ENCODE measurements around the gene ADAP1. TPM values are rescaled to one million over a fixed set of nuclear protein-coding genes. Genes with fewer than 3 reads are reported as not detected.
"Not testable (repeated sequence)": the region's sequence is repeated elsewhere in the genome, so short reads cannot be mapped to it uniquely, and the experiment has no call there.

ADAP1 gene
- total RNA-seq, 1 experiment from 2014 or later: 16.4 TPM

GRCh38 chr7:961546-962400 is 7.3 kb upstream of the ADAP1 start:
- Histone ChIP-seq H3K36me3 (ENCODE audit: insufficient read depth, low read length, poor library complexity, severe bottlenecking) (peaks cover 3% of the 10 kb centered on the region), H3K9me3 (ENCODE audit: low read depth, low read length, poor library complexity, severe bottlenecking) (no peaks in the 10 kb centered on the region), H3K27me3 (replicated peaks; ENCODE audit: insufficient read depth, low read depth, low read length, poor library complexity) (no peaks in the 10 kb centered on the region), H3K4me1 (ENCODE audit: insufficient read depth, low read length, poor library complexity, severe bottlenecking) (peaks cover 33% of the 10 kb centered on the region), H3K4me3 (ENCODE audit: low read depth, low read length, poor library complexity, severe bottlenecking) (no peak overlapping the region), H3K27ac (ENCODE audit: low read depth, low read length, poor library complexity, severe bottlenecking) (no peak overlapping the region)
- intact Hi-C loops (cut with micrococcal nuclease; ENCODE audit: unreplicated experiment): no loop called here
- no peak for DNase-seq (ENCODE audit: low spot score)
- no TSS peak for BruUV-seq (replicated peaks)
- ChIA-PET POLR2A (ENCODE audit: low non-redundant PET) (no interaction called here), CTCF (no interaction called here)
- no peak for TF ChIP-seq EZH2 (IDR thresholded peaks at IDR 0.05; ENCODE audit: borderline replicate concordance, low read depth, low read length, poor library complexity, severe bottlenecking)
- TF ChIP-seq, protein P1, sequence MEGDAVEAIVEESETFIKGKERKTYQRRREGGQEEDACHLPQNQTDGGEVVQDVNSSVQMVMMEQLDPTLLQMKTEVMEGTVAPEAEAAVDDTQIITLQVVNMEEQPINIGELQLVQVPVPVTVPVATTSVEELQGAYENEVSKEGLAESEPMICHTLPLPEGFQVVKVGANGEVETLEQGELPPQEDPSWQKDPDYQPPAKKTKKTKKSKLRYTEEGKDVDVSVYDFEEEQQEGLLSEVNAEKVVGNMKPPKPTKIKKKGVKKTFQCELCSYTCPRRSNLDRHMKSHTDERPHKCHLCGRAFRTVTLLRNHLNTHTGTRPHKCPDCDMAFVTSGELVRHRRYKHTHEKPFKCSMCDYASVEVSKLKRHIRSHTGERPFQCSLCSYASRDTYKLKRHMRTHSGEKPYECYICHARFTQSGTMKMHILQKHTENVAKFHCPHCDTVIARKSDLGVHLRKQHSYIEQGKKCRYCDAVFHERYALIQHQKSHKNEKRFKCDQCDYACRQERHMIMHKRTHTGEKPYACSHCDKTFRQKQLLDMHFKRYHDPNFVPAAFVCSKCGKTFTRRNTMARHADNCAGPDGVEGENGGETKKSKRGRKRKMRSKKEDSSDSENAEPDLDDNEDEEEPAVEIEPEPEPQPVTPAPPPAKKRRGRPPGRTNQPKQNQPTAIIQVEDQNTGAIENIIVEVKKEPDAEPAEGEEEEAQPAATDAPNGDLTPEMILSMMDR (conservative IDR thresholded peaks at IDR 0.05; ENCODE audit: low read depth, low read length): no peak

- H3K4me3 ChIP-seq (ENCODE audit: low read depth, low read length, poor library complexity, severe bottlenecking); POLR2A ChIA-PET (ENCODE audit: low non-redundant PET); intact Hi-C loops (cut with micrococcal nuclease; ENCODE audit: unreplicated experiment); BruUV-seq (replicated peaks); CTCF ChIA-PET; DNase-seq (ENCODE audit: low spot score); H3K27me3 ChIP-seq (replicated peaks; ENCODE audit: insufficient read depth, low read depth, low read length, poor library complexity); H3K9me3 ChIP-seq (ENCODE audit: low read depth, low read length, poor library complexity, severe bottlenecking); H3K36me3 ChIP-seq (ENCODE audit: insufficient read depth, low read length, poor library complexity, severe bottlenecking); H3K27ac ChIP-seq (ENCODE audit: low read depth, low read length, poor library complexity, severe bottlenecking): not testable (repeated sequence)
- H3K4me1 ChIP-seq (ENCODE audit: insufficient read depth, low read length, poor library complexity, severe bottlenecking): peaks cover 33% of the 10 kb centered on the region
Observed at GRCh38 chr7:960972-961371, 6.5 kb upstream of the ADAP1 start.

DNA sequence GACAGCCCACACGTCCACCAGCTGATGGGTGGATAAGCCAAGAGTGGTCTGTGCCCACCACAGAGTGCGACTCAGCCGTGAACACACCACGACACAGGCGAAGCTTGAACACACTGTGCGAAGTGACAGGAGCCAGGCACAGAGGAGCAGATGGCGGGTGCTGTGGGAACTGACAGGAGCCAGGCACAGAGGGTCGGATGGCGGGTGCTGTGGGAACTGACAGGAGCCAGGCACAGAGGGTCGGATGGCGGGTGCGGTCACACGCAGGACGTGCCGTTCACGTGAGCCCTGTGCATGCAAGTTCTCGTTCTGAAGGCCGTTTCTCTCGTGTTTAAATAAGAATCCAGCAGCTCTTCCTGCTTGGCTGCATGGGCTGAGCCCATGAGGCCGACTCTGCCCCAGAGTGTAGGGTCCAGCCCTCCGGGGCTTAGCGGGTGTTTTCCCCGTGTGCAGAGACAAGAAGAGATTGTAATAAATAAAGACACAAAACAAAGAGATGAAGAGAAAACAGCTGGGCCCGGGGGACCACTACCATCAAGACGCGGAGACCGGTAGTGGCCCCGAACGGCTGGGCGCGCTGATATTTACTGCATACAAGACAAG is 5.9 kb upstream of the ADAP1 start:
- no peak for DNase-seq (ENCODE audit: low spot score)
- no peaks in the 10 kb centered on the region for H3K36me3 ChIP-seq (ENCODE audit: insufficient read depth, low read length, poor library complexity, severe bottlenecking)
- ChIA-PET CTCF (interaction anchor here (1.2 kb wide), 1 partner anchor 33 kb away, joined by 6 read pairs; no protein-coding TSS in a partner anchor), POLR2A (ENCODE audit: low non-redundant PET) (no interaction called here)
- TF ChIP-seq, protein P1 (conservative IDR thresholded peaks at IDR 0.05; ENCODE audit: low read depth, low read length): no peak
- no peak for TF ChIP-seq EZH2 (IDR thresholded peaks at IDR 0.05; ENCODE audit: borderline replicate concordance, low read depth, low read length, poor library complexity, severe bottlenecking)
- no peaks in the 10 kb centered on the region for H3K9me3 ChIP-seq (ENCODE audit: low read depth, low read length, poor library complexity, severe bottlenecking)
- H3K27me3 ChIP-seq (replicated peaks; ENCODE audit: insufficient read depth, low read depth, low read length, poor library complexity): no peaks in the 10 kb centered on the region
- H3K27ac ChIP-seq (ENCODE audit: low read depth, low read length, poor library complexity, severe bottlenecking): no peak overlapping the region
- no peak overlapping the region for H3K4me3 ChIP-seq (ENCODE audit: low read depth, low read length, poor library complexity, severe bottlenecking)
- no TSS peak for BruUV-seq (replicated peaks)
- H3K4me1 ChIP-seq (ENCODE audit: insufficient read depth, low read length, poor library complexity, severe bottlenecking): peaks cover 28% of the 10 kb centered on the region
- intact Hi-C loops (cut with micrococcal nuclease; ENCODE audit: unreplicated experiment): no loop called here

DNA sequence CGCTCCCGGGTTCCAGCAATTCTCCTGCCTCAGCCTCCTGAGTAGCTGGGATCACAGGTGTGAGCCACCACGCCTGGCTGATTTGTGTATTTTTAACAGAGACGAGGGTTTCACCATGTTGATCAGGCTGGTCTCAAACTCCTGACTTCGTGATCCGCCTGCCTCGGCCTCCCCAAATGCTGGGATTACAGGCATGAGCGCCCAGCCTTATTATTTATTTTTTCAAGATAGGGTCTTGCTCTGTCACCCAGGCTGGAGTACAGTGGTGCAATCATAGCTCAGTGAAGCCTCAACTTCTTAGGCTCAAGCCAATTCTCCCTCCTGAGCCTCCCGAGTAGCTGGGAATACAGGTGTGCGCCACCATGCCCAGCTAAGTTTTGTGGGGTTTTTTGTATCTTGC is 5.3 kb upstream of the ADAP1 start:
- H3K36me3 ChIP-seq (ENCODE audit: insufficient read depth, low read length, poor library complexity, severe bottlenecking); BruUV-seq (replicated peaks); H3K4me3 ChIP-seq (ENCODE audit: low read depth, low read length, poor library complexity, severe bottlenecking); POLR2A ChIA-PET (ENCODE audit: low non-redundant PET); H3K9me3 ChIP-seq (ENCODE audit: low read depth, low read length, poor library complexity, severe bottlenecking); DNase-seq (ENCODE audit: low spot score); H3K27me3 ChIP-seq (replicated peaks; ENCODE audit: insufficient read depth, low read depth, low read length, poor library complexity); H3K27ac ChIP-seq (ENCODE audit: low read depth, low read length, poor library complexity, severe bottlenecking): not testable (repeated sequence)
- CTCF ChIA-PET: interaction anchor here (0.7 to 1.2 kb wide), 2 partner anchors 33 to 107 kb away, joined by 3 to 6 read pairs; no protein-coding TSS in a partner anchor
- peaks cover 21% of the 10 kb centered on the region for H3K4me1 ChIP-seq (ENCODE audit: insufficient read depth, low read length, poor library complexity, severe bottlenecking)
- intact Hi-C loops (cut with micrococcal nuclease; ENCODE audit: unreplicated experiment): loop anchor here (10.0 kb wide), 1 partner anchor 175 kb away; no protein-coding TSS in a partner anchor

Data from A673 (cell line).